ENCODE measurements around the gene ZCCHC2. TPM values are rescaled to one million over a fixed set of nuclear protein-coding genes. Genes with fewer than 3 reads are reported as not detected.

The ZCCHC2 gene
- total and polyA plus RNA-seq, 9 of the 15 experiments (the other 6 are each of a cell fraction or from before 2014, with no cell fraction given): 1.0 to 9.2 (median 6.0) TPM

DNA sequence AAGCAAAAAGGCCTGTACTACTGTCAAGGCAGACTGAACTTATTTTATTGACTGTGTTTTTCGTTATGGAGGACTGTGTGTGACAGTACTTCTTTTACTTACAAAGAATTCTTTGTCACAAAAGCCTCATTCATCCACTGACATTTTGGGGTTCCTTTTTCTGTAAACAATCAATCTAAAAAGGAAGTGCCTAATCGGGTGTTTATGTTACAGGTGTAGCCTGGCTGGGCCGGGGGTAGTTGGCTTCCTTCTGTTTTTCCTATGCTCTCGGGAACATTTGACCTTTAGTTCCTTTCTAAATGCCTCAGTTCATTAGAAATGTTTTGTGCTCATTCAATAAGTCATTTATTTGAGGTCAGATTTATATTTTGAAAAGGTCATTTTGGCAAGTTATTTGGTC, 8.3 kb downstream of the ZCCHC2 start:
- TF ChIP-seq NFE2L1 (tag; IDR thresholded peaks at IDR 0.05; ENCODE audit: borderline replicate concordance, low read depth) (no peak), ZBTB17 (CRISPR knock-in tag; IDR thresholded peaks at IDR 0.05) (no peak), TAF9B (IDR thresholded peaks at IDR 0.05; ENCODE audit: partially characterized antibody) (no peak), SPI1 (IDR thresholded peaks at IDR 0.05; ENCODE audit: borderline replicate concordance, low read depth, low read length) (peak; percentile 47; the same call in 1 of the 2 replicates), XRCC4 (IDR thresholded peaks at IDR 0.05; ENCODE audit: extremely low read depth, insufficient read depth, insufficient read length) (no peak), CBX8 (IDR thresholded peaks at IDR 0.05; ENCODE audit: borderline replicate concordance, extremely low read depth, low read depth, low read length, poor library complexity, severe bottlenecking) (no peak)
- TF ChIP-seq, protein P1, sequence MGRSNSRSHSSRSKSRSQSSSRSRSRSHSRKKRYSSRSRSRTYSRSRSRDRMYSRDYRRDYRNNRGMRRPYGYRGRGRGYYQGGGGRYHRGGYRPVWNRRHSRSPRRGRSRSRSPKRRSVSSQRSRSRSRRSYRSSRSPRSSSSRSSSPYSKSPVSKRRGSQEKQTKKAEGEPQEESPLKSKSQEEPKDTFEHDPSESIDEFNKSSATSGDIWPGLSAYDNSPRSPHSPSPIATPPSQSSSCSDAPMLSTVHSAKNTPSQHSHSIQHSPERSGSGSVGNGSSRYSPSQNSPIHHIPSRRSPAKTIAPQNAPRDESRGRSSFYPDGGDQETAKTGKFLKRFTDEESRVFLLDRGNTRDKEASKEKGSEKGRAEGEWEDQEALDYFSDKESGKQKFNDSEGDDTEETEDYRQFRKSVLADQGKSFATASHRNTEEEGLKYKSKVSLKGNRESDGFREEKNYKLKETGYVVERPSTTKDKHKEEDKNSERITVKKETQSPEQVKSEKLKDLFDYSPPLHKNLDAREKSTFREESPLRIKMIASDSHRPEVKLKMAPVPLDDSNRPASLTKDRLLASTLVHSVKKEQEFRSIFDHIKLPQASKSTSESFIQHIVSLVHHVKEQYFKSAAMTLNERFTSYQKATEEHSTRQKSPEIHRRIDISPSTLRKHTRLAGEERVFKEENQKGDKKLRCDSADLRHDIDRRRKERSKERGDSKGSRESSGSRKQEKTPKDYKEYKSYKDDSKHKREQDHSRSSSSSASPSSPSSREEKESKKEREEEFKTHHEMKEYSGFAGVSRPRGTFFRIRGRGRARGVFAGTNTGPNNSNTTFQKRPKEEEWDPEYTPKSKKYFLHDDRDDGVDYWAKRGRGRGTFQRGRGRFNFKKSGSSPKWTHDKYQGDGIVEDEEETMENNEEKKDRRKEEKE (IDR thresholded peaks at IDR 0.05; ENCODE audit: borderline replicate concordance in 1 of 2, control insufficient read depth in 1 of 2, low read depth in 2 of 2, low read length in 1 of 2): no peak
- Histone ChIP-seq H3K4me2 (ENCODE audit: insufficient read depth, low read length) (no peak overlapping the region), H3K9me3 (replicated peaks; ENCODE audit: control insufficient read depth, insufficient read depth, low read depth, low read length) (no peaks in the 10 kb centered on the region; the same call in 1 of the 2 replicates), H3K4me3 (no peak overlapping the region), H3K36me3 (ENCODE audit: control insufficient read depth, insufficient read depth, low read length) (no peaks in the 10 kb centered on the region), H4K20me1 (replicated peaks; ENCODE audit: control insufficient read depth, insufficient read depth, low read length) (no peaks in the 10 kb centered on the region), H3K27me3 (ENCODE audit: control insufficient read depth in 2 of 2, insufficient read depth in 2 of 2, low read length in 2 of 2) (no peaks in the 10 kb centered on the region), H3K9me1 (ENCODE audit: control insufficient read depth, insufficient read depth, low read length) (no peaks in the 10 kb centered on the region), H3K4me1 (replicated peaks in 1 of 2; ENCODE audit: control insufficient read depth in 2 of 2, insufficient read depth in 2 of 2, low read length in 2 of 2) (peaks cover 5 to 7% of the 10 kb centered on the region in 2 experiments; a peak in 3 of 5 replicates), H3K79me2 (ENCODE audit: control insufficient read depth, insufficient read depth, low read length) (peaks cover 57% of the 10 kb centered on the region), H3K9ac (ENCODE audit: insufficient read depth in 1 of 2, low read depth in 2 of 2, low read length in 2 of 2) (no peak overlapping the region), H2AFZ (ENCODE audit: low read depth, low read length) (no peak overlapping the region), H3K27ac (ENCODE audit: extremely low read depth, low read depth, low read length) (no peak overlapping the region)
- DNase-seq (ENCODE audit: extremely low read depth in 1 of 4, low spot score in 3 of 4) (no peak), ATAC-seq (no peak), FAIRE-seq (no peak)
- CTCF ChIA-PET (ENCODE audit: low intra/inter-chr PET ratio): no interaction called here
- no TSS peak for BruUV-seq (replicated peaks)
- POLR2A ChIA-PET: no interaction called here
- intact Hi-C loops (cut with micrococcal nuclease): no loop called here
- 72% methylated on average over 4 of the region's 4 CpGs for WGBS (ENCODE audit: insufficient coverage, low coverage, missing lambda C conversion rate)
- in situ Hi-C loops (cut with MboI): no loop called here

Data from K562 (cell line).